Keratinocyte (primary cell): ENCODE results near the gene SLX4IP. TPM values are rescaled to one million over a fixed set of nuclear protein-coding genes. Genes with fewer than 3 reads are reported as not detected.
"Not testable (repeated sequence)": the region's sequence is repeated elsewhere in the genome, so short reads cannot be mapped to it uniquely, and the experiment has no call there.

ENCODE experiments used
- DNase-seq: peaks from one replicate; pipeline ENCODE4 v3.0.0-alpha.2; 2011; ENCODE audit warnings: low read depth, missing footprints, low spot score
- FAIRE-seq: peaks from 2 replicates; lab custom pipeline; 2011; peaks lifted over from hg19 to GRCh38; lab: Jason Lieb, UNC
- H2AFZ ChIP-seq: 2 replicates; pipeline ENCODE4 v1.6.0; 2012; ENCODE audit warnings: low read length, control low read depth, inconsistent platforms; ENCODE audit not compliant: control insufficient read depth
- H3K27ac ChIP-seq: 2 replicates; pipeline ENCODE4 v1.5.1; 2011; ENCODE audit warnings: low read length; ENCODE audit not compliant: control insufficient read depth, insufficient read depth
- H3K27me3 ChIP-seq: 3 replicates; pipeline ENCODE4 v1.6.0; 2011; ENCODE audit warnings: low read length; ENCODE audit not compliant: control insufficient read depth, insufficient read depth; ENCODE audit errors: extremely low read depth
- H3K36me3 ChIP-seq, 2 experiments: 2 replicates in 1 of 2; 3 replicates in 1 of 2; pipeline ENCODE4 v1.5.1; 2011; ENCODE audit warnings: low read length in 2 of 2, mild to moderate bottlenecking in 1 of 2; ENCODE audit not compliant: control insufficient read depth in 2 of 2, insufficient read depth in 2 of 2; ENCODE audit errors: extremely low read depth in 1 of 2
- H3K4me1 ChIP-seq: 3 replicates; pipeline ENCODE4 v1.5.1; 2011; ENCODE audit warnings: low read length; ENCODE audit not compliant: control insufficient read depth, insufficient read depth; ENCODE audit errors: extremely low read depth
- H3K4me2 ChIP-seq: 3 replicates; pipeline ENCODE4 v1.6.0; 2011; ENCODE audit warnings: low read depth, low read length; ENCODE audit not compliant: control insufficient read depth, insufficient read depth; ENCODE audit errors: extremely low read depth
- H3K4me3 ChIP-seq, 3 experiments: fragments of 200-600 bp in 1 of 3; sonication (generic) in 1 of 3; 2 replicates in 2 of 3; 3 replicates in 1 of 3; pipeline ENCODE4 v1.5.1; 2011 to 2016; ENCODE audit warnings: low read length in 3 of 3, mild to moderate bottlenecking in 3 of 3, control low read depth in 2 of 3, inconsistent platforms in 1 of 3, low read depth in 1 of 3, mixed read lengths in 1 of 3, mixed run types in 1 of 3, moderate library complexity in 1 of 3; ENCODE audit not compliant: control insufficient read depth in 2 of 3, insufficient read depth in 2 of 3; ENCODE audit errors: extremely low read depth in 1 of 3
- H3K79me2 ChIP-seq: 2 replicates; pipeline ENCODE4 v1.6.0; 2012; ENCODE audit warnings: low read length; ENCODE audit not compliant: control insufficient read depth, insufficient read depth
- H3K9ac ChIP-seq: 3 replicates; pipeline ENCODE4 v1.6.0; 2011; ENCODE audit warnings: low read length; ENCODE audit not compliant: control insufficient read depth, insufficient read depth; ENCODE audit errors: extremely low read depth
- H3K9me1 ChIP-seq: 3 replicates; pipeline ENCODE4 v1.6.0; 2011; ENCODE audit warnings: low read length; ENCODE audit not compliant: control insufficient read depth, insufficient read depth; ENCODE audit errors: extremely low read depth
- H3K9me3 ChIP-seq: 2 replicates; pipeline ENCODE4 v1.5.1; 2012; ENCODE audit warnings: low read depth, low read length; ENCODE audit not compliant: control insufficient read depth
- H4K20me1 ChIP-seq: 3 replicates; pipeline ENCODE4 v1.6.0; 2011; ENCODE audit warnings: low read length; ENCODE audit not compliant: control insufficient read depth, insufficient read depth; ENCODE audit errors: extremely low read depth
- CTCF ChIP-seq, 3 experiments: IDR thresholded peaks in 1 of 3; conservative IDR thresholded peaks in 1 of 3; optimal IDR thresholded peaks in 1 of 3; 2 replicates in 2 of 3; 3 replicates in 1 of 3; pipeline versions ENCODE3 to v1.5.1; 2011; ENCODE audit warnings: low read length in 3 of 3, mild to moderate bottlenecking in 3 of 3, moderate library complexity in 2 of 3, control low read depth in 1 of 3, inconsistent platforms in 1 of 3; ENCODE audit not compliant: insufficient read depth in 2 of 3; ENCODE audit errors: extremely low read depth in 1 of 3
- EZH2 ChIP-seq: IDR thresholded peaks from one replicate; pipeline ENCODE4 v1.6.1; 2012; ENCODE audit warnings: inconsistent platforms, mild to moderate bottlenecking, low read length, moderate library complexity
- dilution Hi-C: fragments of 300-500 bp; cut with MboI; formaldehyde crosslinking; loops from one replicate; pipeline ENCODE4 v1.7.0; 2020; ENCODE audit warnings: low sequenced_read_pairs; ENCODE audit not compliant: extremely low pct_ligation_motif_present
- polyA plus RNA-seq, 5 experiments: library from polyadenylated mRNA; depleted of rRNA in 3 of 5; stranded (reverse) in 3 of 5; stranded (forward) in 1 of 5; unstranded in 1 of 5; fragments of >200 nt; gene quantifications; 1 replicate in 1 of 5; 2 replicates in 3 of 5; 3 replicates in 1 of 5; pipeline versions ENCODE4 v1.2.1 to v1.2.3, GENCODE V29; 2011 to 2012; ENCODE audit warnings: missing spikeins in 2 of 5, low read depth in 1 of 5, low replicate concordance in 1 of 5

SLX4IP gene
- polyA plus RNA-seq, 1 donor (not counting 4 experiments of a cell fraction or from before 2014, with no cell fraction given): 3.0 TPM

GRCh38 chr20:10390709-10391108, 44.4 kb upstream of the SLX4IP start:
- FAIRE-seq (no peak), DNase-seq (no peak)
- dilution Hi-C loops: no loop called here
- H3K36me3 ChIP-seq: no peaks in the 10 kb centered on the region
- H2AFZ ChIP-seq: no peak overlapping the region
- no peak overlapping the region for H3K4me2 ChIP-seq
- no peak overlapping the region for H3K9ac ChIP-seq
- no peaks in the 10 kb centered on the region for H3K27me3 ChIP-seq
- H3K4me3 ChIP-seq: no peak overlapping the region
- H3K27ac ChIP-seq: no peak overlapping the region
- TF ChIP-seq EZH2 (no peak), CTCF (optimal IDR thresholded peaks at IDR 0.05 in 1 of 3, IDR thresholded peaks at IDR 0.05 in 1 of 3, conservative IDR thresholded peaks at IDR 0.05 in 1 of 3; ENCODE audit: extremely low read depth in 1 of 3, insufficient read depth in 2 of 3, low read length in 3 of 3) (no peak)
- H3K4me1 ChIP-seq: peaks cover 6% of the 10 kb centered on the region
- no peaks in the 10 kb centered on the region for H3K9me3 ChIP-seq
- no peaks in the 10 kb centered on the region for H4K20me1 ChIP-seq
- H3K9me1 ChIP-seq: no peaks in the 10 kb centered on the region
- no peaks in the 10 kb centered on the region for H3K79me2 ChIP-seq

- H3K4me2 ChIP-seq, H3K79me2 ChIP-seq, H3K27me3 ChIP-seq, dilution Hi-C loops, H2AFZ ChIP-seq, H3K9me1 ChIP-seq, H4K20me1 ChIP-seq, H3K27ac ChIP-seq, DNase-seq, H3K9ac ChIP-seq, H3K4me3 ChIP-seq, FAIRE-seq, H3K36me3 ChIP-seq, H3K9me3 ChIP-seq, H3K4me1 ChIP-seq: not testable (repeated sequence)
Measured at GRCh38 chr20:10394752-10395151, 40.4 kb upstream of the SLX4IP start.

- Histone ChIP-seq H3K4me1 (no peaks in the 10 kb centered on the region), H3K79me2 (no peaks in the 10 kb centered on the region), H4K20me1 (no peaks in the 10 kb centered on the region), H3K4me2 (no peak overlapping the region), H3K9me1 (no peaks in the 10 kb centered on the region), H3K36me3 (no peaks in the 10 kb centered on the region), H3K9ac (no peak overlapping the region), H3K4me3 (no peak overlapping the region), H3K27me3 (no peaks in the 10 kb centered on the region), H3K27ac (no peak overlapping the region), H3K9me3 (no peaks in the 10 kb centered on the region), H2AFZ (no peak overlapping the region)
- FAIRE-seq (no peak), DNase-seq (no peak)
- TF ChIP-seq CTCF (optimal IDR thresholded peaks at IDR 0.05 in 1 of 3, IDR thresholded peaks at IDR 0.05 in 1 of 3, conservative IDR thresholded peaks at IDR 0.05 in 1 of 3; ENCODE audit: extremely low read depth in 1 of 3, insufficient read depth in 2 of 3, low read length in 3 of 3) (no peak), EZH2 (no peak)
- dilution Hi-C loops: no loop called here
Measured at GRCh38 chr20:10398834-10399369, 36.2 kb upstream of the SLX4IP start.
